ENCODE data around the gene BOLA3. TPM values are rescaled to one million over a fixed set of nuclear protein-coding genes. Genes with fewer than 3 reads are reported as not detected.

BOLA3 gene
- total and polyA plus RNA-seq, 10 of the 15 experiments (the other 5 are each of a cell fraction or from before 2014, with no cell fraction given): 62.6 to 300 (median 134) TPM

DNA sequence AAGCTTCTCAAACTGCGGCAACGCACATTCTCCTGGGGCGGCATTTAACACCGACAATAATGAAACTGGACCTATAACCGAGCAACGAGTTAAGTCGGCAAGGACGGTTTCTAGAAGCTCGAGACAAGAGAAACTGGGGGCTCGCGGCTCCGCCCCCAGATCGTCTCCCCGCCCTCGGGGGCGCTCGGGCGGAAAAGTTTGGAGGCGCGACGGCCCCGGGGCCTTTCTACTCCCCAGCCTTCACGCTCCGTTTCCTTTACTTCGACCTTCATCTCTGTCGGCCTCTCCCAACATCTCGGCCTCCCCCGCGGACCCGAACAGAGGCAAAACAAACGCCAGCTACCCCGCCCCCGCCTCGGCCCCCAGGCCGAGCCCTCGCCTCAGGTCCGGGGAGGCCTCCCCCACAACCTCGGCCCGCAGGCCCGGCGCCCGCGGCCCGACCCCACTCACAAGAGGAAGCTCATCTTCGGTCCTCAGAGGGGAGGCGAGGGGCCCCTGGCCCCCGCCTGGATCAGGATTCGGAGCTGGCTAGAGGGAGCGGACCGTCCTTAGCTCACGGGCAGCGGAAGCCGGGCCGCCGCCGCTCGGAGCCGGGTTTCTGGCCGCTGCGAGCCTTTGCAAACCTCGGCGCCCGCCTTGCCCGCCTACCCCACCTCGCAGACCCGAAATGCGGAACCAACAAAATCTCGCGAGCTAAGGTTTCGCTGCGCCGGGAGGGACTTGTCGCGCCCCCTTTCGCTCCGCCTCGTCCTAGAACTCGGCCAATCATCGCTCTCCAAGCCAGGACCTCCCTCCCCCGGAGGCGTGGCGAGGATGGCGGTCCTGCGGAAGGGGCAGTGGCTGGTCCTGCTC lies 30.7 kb upstream of the BOLA3 start, which contains the start of gene MOB1A (continued):
- TF ChIP-seq YY1 (IDR thresholded peaks at IDR 0.05; ENCODE audit: low read depth, low read length) (no peak; the same call in 1 of the 2 replicates), NR2F1 (conservative IDR thresholded peaks at IDR 0.05) (peak; percentile 74), RFX5 (IDR thresholded peaks at IDR 0.05; ENCODE audit: low read depth, low read length) (no peak), SP1 (IDR thresholded peaks at IDR 0.05; ENCODE audit: low read depth, low read length) (peak; percentile 71), EGR1 (IDR thresholded peaks at IDR 0.05; ENCODE audit: borderline replicate concordance in 1 of 2, low read depth in 2 of 2, low read length in 2 of 2) (peak in 1 of 2 experiments; percentile 66; a peak in 1 of 3 replicates), PAX5 (IDR thresholded peaks at IDR 0.05; ENCODE audit: borderline replicate concordance, low read depth, low read length) (peak; percentile 95), SREBF1 (IDR thresholded peaks at IDR 0.05; ENCODE audit: low read length) (no peak), EP300 (IDR thresholded peaks at IDR 0.05; ENCODE audit: borderline replicate concordance in 1 of 2, control insufficient read depth in 1 of 2, low read depth in 2 of 2, low read length in 2 of 2) (0 out of 4 replicates have a peak, but pooled peaks of 1 of the 2 experiments have one; percentile 17), SMC3 (IDR thresholded peaks at IDR 0.05; ENCODE audit: borderline replicate concordance, low read length) (0 out of 2 replicates have a peak, but pooled peaks have one; percentile 3)
- TF ChIP-seq, protein P1, sequence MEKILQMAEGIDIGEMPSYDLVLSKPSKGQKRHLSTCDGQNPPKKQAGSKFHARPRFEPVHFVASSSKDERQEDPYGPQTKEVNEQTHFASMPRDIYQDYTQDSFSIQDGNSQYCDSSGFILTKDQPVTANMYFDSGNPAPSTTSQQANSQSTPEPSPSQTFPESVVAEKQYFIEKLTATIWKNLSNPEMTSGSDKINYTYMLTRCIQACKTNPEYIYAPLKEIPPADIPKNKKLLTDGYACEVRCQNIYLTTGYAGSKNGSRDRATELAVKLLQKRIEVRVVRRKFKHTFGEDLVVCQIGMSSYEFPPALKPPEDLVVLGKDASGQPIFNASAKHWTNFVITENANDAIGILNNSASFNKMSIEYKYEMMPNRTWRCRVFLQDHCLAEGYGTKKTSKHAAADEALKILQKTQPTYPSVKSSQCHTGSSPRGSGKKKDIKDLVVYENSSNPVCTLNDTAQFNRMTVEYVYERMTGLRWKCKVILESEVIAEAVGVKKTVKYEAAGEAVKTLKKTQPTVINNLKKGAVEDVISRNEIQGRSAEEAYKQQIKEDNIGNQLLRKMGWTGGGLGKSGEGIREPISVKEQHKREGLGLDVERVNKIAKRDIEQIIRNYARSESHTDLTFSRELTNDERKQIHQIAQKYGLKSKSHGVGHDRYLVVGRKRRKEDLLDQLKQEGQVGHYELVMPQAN (conservative IDR thresholded peaks at IDR 0.05): peak; percentile 72; the same call in 1 of the 2 replicates
- TF ChIP-seq, protein P2, sequence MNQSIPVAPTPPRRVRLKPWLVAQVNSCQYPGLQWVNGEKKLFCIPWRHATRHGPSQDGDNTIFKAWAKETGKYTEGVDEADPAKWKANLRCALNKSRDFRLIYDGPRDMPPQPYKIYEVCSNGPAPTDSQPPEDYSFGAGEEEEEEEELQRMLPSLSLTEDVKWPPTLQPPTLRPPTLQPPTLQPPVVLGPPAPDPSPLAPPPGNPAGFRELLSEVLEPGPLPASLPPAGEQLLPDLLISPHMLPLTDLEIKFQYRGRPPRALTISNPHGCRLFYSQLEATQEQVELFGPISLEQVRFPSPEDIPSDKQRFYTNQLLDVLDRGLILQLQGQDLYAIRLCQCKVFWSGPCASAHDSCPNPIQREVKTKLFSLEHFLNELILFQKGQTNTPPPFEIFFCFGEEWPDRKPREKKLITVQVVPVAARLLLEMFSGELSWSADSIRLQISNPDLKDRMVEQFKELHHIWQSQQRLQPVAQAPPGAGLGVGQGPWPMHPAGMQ (IDR thresholded peaks at IDR 0.05; ENCODE audit: borderline replicate concordance): peak; percentile 62; the same call in 1 of the 2 replicates
- TF ChIP-seq, protein P3, sequence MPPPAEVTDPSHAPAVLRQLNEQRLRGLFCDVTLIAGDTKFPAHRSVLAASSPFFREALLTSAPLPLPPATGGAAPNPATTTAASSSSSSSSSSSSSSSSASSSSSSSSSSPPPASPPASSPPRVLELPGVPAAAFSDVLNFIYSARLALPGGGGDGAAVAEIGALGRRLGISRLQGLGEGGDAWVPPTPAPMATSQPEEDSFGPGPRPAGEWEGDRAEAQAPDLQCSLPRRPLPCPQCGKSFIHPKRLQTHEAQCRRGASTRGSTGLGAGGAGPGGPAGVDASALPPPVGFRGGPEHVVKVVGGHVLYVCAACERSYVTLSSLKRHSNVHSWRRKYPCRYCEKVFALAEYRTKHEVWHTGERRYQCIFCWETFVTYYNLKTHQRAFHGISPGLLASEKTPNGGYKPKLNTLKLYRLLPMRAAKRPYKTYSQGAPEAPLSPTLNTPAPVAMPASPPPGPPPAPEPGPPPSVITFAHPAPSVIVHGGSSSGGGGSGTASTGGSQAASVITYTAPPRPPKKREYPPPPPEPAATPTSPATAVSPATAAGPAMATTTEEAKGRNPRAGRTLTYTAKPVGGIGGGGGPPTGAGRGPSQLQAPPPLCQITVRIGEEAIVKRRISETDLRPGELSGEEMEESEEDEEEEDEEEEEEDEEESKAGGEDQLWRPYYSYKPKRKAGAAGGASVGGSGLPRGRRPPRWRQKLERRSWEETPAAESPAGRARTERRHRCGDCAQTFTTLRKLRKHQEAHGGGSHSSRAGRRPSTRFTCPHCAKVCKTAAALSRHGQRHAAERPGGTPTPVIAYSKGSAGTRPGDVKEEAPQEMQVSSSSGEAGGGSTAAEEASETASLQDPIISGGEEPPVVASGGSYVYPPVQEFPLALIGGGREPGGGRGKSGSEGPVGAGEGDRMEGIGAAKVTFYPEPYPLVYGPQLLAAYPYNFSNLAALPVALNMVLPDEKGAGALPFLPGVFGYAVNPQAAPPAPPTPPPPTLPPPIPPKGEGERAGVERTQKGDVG (CRISPR knock-in tag; IDR thresholded peaks at IDR 0.05): no peak
